ENCODE data around the gene PTPRM.

GRCh38 chr18:7978834-7979233 lies 411.7 kb downstream of the PTPRM start:
- TF ChIP-seq CTCF (IDR thresholded peaks at IDR 0.05; ENCODE audit: poor library complexity, severe bottlenecking) (no peak), RAD21 (conservative IDR thresholded peaks at IDR 0.05) (no peak), POLR2AphosphoS5 (IDR thresholded peaks at IDR 0.05) (no peak)
